CD4-positive, alpha-beta T cell treated with Interleukin-6 at 100 ng/mL for 8 hours (primary cell): ENCODE data around the gene LUM.

Experiments
- DNase-seq: peaks from one replicate; pipeline ENCODE4 v3.0.0-alpha.2; 2020; ENCODE audit warnings: mixed read lengths, low spot score

The LUM gene, protein sequence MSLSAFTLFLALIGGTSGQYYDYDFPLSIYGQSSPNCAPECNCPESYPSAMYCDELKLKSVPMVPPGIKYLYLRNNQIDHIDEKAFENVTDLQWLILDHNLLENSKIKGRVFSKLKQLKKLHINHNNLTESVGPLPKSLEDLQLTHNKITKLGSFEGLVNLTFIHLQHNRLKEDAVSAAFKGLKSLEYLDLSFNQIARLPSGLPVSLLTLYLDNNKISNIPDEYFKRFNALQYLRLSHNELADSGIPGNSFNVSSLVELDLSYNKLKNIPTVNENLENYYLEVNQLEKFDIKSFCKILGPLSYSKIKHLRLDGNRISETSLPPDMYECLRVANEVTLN

DNA sequence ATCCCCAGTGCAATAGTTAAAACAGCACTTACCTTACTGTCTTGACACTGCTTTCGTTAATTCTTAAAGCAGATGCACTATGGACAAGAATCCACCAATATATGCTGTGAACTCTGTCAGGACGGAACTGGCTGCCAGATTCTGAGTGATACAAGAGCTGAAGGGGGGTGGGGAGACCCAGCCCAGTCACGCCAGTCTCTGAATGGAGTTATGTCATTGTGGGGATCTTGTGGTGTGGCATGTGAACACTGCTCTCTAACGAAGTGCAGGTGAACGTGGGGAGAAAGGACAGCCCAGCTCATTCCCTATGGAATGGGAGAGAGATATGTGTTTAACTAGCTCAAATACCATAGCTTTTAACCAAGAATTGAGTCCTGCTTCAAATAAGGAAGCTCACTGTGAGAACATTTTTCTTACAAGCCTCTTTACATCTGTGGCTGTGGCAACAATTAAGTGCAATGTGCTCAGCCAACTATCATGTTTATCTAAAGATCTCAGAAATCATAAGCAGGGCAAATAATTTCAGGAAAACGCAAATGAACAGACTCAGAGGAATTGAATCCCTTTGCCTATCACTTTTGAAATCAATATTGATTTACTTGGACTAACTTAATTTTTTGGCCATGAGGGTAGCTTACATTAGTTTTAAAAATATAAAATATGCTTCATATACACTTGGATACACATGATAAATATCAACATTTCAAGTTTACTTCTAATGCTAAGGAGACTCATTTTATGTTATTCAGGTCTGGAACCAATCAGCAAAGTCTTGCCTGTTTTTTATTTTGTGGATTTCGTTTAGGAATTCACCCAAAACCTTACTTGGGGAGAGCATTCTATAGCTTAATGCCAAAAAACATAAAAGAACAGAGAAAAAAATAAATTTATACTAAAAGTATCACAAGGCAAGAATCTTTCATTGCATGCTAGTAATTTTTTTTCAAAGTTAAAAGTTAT lies at the start of gene LUM:
TSS of gene LUM (minus strand) at position 129 of the 960 bp plus-strand sequence. CDS start 2,515 bp downstream, outside the sequence.
- DNase-seq, result no peak

DNA sequence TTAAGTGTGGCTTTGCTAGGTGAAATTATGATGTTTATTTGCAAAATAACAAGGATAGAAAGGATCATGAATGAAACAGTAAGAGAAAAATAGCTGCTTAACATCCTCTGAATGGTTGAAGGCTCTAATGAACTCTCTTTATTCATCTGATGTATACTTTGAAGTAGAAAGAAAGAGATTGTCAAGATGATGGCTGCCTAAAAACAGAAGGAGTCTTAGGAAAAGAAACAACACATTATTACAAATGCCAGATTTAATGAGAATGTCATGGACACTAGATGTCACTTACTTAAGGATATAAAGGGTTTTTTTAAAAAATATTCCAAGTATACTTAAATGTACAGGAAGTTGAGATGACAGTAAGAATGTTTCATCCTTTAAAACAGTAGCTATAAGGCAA lies 49.7 kb upstream of the LUM start:
- no peak for DNase-seq

DNA sequence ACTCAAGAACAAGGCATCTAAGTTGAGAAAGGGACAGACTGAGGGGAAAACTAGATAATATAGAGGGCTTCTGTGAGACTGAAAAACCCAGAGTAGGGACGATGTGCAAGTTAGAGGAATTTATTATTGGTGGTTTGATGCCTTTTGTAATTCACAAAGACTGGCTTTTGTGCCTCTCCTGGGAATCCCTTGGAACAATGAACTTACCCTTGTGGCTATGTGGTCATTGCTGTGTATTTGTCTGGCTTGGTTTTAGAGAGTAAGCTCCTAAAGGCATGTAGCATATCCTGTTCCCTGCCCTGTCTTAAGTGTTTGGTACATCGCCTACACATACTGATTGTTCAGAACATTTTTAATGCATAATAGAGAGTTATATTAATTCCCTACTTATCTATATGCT lies 44.7 kb upstream of the LUM start:
- DNase-seq, result no peak

DNA sequence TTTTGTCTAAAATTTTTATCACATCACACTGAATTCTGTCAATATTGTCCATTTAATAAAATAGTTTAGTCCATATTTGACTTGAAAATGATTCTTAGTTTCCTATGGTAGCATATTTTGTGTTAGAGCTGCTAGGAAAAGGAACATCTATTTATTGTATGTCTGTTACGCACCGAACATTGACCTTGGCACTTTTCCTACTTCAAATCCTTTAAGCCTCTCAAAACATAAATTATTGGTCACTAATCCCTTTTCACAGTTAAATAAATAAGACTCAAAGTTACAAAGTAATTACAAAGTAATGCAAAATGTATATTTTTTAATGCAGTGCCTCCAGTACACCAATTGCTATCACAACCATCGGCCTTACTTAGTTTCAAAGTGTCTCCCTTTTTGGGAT lies 42.8 kb upstream of the LUM start:
- no peak for DNase-seq

DNA sequence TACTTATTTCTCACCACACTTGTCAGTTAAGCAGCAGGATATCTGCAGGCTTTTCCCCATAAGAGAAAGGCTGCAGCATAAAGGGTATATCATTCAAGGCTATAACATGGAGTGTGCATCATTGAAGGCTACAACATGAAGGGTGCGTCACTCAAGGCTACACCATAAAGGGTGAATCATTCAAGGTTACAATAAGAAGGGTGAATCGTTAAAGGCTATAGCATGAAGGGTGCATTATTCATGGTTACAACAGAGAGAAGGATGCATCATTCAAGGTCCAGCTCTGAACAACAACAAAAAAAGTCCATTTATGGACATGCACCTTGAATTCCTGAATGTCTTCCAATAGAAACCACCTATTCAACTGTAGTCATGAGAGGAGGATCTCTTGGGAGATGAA lies 32.8 kb upstream of the LUM start:
- no peak for DNase-seq

DNA sequence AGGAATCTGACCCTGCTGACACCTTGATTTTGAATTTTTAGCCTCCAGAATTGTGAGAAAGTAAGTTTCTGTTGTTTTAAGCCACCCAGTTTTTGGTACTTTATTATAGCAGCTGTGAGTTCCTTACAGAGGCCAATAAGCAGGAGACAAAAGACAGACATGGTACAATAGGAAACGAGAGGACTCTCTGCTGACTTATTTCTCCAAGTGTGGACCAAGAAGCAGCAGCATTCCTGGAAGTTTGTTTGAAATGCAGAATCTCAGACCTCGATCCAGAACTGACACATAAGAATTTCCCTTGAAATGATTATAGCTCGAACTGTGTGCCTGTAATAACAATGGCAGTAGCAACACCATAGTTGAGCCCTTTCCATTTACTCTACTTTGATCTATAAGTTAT lies 31.9 kb upstream of the LUM start:
- no peak for DNase-seq

DNA sequence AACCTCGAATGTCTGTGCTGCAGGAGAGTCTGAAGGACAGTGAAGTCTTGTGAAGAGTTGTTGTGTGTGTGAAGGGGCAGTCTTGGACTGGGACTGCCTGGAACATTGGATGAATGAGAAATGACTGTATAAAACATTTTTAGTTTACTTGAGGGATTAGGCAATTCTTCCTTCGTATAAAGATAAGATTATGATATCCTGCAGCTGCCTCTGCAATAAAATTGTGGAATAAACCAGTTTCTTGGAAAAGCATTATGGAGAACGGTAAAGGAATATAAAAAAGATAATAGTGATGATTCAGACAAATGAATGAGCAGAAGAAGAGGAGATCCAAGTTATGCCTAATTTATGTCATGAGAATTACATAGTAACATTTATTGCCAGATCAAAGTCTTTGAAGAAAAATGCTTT lies 30.9 kb upstream of the LUM start:
- no peak for DNase-seq

DNA sequence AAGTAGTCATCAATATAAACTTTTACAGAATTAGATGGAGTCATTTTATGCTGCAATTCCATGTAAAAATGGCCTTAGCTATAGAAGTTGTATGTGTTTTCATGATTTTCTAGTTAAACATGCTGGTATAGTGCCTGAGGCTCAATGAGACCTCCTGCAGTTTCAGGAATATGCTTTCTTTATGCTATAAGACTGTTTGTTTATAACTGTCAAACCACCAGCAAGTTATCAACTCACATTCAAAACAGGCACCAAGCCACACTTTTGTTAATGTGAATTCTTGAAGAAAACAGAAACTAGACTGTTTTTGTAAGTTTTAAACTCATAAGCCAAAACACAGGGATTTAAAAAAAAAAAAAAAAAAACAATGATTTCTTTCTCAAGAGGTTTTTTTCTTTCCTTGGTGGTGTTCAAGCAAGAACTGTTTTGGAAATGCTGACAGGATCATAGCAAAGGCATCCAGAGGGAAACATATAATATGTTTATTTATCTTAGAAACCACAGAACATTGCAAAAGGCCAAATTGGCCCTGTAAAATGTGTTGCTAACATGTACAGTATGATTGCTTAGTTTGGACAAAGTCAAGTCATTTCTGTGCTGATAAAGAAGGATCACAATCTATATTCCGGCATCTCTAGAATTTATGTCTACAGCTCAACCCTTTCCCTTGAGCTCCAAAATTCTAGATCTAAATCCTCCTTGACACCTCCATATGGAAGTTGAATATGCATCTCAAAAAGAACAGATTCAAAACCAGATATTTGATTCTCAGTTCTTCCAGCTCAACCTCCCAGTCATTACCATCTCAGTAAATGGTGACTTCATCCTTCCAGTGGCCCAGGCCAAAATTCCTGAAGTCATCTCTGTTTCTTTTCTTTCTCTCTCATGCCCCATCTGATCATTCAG lies 29.0 kb upstream of the LUM start:
- DNase-seq, result no peak

DNA sequence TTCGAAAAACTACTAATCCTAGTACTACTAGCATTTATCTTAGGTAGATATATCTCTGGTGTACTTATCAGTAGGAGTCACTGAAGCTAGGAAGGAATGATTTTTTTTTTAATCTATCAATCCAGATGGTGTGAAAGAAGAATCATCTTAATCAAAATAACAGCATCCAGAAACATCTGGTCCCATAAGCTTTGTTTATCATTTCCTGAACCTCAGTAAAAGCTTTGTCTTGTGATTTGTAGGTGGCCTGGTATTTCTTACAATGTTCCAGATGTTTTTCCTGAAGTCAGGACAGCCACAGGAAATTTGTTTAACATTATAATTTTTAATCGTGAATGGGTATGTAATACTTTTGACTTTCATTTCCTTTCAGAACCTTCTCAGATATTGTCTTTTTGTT lies 28.0 kb upstream of the LUM start:
- no peak for DNase-seq

DNA sequence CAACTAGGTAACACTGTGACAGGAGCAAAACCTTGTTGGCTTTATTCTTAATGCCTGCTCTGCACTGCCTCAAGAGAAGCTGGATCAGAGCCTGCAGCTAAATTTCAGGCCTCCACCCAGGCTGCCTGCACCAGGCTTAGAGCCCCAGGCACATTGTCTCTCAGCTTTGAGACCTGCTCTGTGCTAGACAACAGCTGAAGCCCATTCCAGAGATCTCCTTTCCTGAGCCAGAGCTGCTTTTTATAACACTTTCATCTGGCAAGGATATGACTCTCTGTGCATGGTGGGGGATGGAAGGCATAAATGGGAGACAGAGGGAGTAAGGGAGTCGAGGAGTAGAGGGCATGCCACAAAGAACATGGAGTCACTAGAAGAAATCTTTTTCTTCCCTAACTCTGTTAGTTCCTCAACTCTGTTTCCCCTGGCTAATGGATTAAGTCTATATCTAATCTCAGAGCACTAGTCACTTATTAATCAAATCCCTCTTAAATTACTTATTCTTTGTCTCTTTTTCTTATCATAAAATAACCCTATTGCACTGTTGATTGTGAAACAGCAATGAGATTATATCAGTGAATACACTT lies 27.1 kb upstream of the LUM start:
- no peak for DNase-seq

DNA sequence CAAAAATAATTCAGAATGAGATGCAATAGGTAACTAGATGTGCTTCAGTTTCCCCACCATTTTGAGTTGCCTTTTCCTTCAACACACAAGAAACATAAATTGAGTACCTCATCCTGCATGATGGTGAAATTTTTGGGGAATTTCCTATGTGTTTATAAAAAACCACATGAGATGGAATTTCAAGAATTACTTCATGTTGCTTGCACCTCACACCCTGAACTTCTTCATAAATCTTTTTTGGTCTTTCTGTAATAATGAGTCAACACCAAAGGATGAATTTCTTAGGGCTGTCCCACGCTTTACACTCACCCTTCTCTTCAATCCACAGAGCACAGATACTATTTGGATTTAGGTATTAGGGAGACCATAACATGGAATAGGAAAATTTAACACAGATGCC lies 22.6 kb upstream of the LUM start:
- no peak for DNase-seq

DNA sequence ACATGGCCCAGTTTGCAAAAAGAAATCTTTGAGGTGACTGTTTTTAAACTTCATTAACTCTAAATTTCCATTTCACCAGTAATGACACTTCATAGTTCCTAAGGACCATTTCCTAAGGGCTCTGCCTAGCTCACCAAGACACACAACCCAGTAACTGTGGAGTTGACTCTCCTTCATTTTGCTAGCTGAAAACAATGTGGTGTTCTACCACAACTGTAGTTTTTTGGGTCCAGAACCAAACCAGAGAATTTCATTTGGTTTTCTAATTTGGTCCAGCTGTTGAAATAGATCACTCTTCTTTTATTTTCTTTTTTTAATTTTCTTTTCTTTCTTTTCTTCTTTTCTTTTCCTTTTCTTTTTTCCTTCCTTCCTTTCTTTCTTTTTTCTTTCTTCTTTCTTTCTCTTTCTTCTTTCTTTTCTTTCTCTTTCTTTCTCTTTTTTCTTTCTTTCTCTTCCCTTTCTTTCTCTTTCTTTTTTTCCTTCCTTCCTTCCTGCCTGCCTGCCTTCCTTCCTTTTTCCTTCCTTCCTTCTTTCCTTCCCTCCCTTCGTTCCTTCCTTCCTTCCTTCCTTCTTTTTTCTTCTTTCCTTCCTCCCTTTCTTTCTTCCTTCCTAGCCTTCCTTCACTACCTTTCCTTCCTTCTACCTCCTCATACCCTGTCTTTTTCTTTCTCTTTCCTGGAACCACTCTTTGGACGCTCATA lies 18.5 kb upstream of the LUM start:
- DNase-seq, result no peak

DNA sequence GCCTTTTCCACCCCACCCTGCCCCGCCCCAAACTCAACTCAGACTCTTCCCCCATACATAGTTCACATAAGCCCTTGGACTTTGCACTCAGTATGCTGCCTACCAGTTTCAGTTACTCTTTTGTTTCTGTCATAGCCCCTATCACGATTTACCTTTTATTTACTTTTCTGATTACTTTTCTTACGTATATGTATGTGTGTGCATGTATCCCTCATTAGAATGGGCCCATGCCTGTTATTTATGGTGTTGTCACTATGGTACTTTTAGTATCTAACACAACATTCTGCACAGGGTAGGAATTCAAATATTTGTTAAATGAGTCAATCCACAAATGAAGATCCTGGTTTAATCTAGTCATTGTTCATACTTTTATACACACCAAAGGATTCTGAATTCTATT lies 16.5 kb upstream of the LUM start:
- no peak for DNase-seq

DNA sequence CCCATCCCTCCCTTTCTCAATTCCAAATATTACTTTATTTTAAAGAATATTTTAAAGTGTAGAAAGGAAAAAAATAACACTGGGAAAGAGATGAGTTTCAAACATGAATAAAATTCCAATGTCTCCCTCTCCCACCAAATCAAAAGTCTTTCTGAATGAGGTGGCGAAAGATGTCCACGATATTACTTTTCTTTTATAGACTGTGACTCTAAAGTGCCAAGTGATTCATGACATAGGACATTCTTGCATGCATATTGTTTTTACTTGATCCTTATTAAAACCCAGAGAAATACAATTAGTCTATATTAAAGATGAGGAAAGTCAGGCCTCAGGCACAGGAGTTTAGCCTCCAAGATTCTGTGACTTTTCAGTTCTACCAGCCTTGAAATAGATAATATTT lies 16.0 kb upstream of the LUM start:
- DNase-seq, result no peak

DNA sequence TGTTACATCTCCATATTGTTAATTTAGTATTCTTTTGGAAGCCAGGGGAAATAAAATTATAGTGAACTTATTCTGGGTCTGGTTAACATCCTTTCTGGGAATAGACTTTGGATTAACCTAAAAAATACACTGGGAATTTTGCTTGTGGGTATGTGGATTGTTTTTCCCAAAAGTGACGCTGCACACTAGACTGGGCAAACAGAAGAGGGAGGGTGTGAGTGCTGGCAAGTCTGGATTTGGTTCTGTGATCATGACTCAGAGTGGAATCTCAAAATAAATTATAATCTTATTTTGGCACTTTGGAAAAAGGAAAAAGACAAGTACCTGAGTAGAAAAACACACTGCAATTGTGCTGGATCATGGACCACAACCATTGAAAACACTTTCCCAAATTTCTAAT lies 15.2 kb upstream of the LUM start:
- DNase-seq, result no peak

DNA sequence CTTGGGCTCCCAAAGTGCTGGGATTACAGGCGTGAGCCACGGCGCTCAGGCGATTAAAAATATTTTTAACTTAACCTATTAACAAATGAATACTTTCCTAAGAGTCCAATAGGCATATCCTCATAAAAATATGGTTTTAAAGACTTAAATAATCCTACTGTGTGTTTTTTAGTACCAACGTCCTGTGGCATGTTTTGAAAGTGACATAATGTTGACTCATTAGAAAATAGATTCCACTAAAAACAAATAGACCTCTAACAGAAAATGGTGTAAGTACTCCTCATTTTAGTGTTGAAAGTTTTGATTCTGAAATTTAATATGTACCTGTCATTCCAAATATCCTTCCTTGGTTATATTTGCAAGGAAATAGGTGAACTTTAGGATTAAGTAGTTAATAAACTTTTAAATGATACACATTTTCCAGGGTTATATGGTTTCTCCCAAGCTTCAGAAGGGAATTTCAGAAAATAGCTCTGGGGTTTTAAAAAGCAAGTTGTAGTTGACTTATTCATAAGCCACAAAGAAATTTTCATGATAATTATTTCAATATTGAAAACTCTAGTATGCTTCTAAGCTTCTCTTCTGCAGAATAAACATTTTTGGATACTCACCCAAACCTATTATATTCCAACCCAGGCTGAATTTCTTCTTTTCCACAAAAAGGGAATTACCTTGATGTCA lies 12.1 kb upstream of the LUM start:
- no peak for DNase-seq

DNA sequence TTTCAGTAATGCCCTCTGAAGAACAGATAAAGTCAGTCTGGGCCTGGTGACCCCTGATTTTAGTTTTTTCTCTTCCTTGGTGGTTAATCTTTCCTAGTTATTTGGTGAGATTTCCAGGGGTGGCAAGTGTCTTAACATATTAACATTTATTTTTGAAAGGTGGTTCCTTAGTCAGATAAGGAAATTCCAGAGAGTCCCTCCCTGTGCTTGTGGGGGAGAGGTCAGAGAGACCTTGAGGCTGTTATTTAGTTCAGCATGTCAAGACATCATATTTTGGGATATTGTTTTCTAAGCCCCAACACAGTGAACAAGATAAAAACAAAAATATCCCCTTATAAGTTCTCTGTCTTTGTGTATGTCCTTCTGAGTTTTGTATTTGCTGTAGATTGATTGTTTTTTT lies 9.5 kb upstream of the LUM start:
- no peak for DNase-seq

DNA sequence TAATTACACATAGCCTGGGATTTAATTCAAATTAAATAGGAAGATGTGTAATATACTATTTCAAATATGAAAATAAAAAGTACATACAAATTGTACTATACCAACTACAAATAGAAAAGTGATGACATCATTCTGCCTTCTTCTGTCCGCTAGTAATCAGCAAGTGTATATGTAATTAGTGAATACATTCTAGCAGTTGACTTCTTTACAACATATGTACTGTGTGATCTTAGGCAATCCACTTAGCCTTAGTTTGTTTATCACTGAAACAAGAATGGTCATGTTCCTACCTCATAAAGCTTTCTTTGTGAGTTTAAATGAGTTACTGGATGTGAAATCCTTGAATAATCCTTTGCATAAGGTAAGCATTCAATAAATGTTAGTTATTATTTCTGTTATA lies 7.8 kb upstream of the LUM start:
- no peak for DNase-seq

DNA sequence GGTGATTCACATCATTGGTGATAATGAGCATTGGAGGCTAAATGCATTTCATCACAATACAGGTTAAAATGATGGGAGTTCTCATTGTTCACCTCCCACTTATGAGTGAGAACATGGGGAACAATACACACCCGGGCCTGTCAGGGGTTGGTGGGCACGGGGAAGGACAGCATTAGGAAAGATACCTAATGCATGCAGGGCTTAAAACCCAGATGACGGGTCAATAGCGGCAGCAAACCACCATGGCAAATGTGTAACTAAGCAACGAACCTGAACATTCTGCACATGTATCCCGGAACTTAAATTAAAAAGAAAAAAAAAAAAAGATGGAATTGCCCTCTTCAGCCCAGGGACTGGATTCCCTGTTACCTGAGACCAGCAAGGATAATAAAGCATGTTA lies 2.3 kb upstream of the LUM start:
- no peak for DNase-seq

DNA sequence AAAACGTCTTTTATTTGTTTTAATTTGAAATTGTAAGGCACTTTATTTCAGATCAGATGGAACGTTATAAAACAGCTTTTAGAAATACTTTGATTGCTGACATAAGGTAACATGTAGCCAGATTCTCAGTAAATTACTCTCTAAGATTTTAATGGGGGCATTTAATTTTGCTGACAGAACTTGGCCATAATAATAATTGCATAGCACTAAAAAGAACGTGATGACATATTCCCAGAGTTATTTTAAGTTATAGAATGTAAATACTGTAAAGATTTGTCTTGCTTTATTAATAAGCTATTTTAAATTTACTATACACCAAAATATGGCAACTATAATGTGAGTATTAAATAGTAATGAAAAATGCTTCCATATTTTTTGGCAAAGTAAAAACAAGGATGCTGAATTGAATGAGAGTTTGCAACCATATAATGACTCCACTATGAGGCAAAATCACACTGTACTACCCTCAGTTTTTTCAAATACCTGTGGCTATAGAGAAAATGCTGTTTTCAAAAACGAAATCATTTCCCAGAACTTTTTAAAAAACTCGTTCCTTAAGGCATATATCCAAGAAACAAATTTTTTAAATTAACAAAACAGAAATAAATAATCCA lies 876 bp downstream of the LUM start:
- DNase-seq, result no peak
